Osteocyte (in vitro differentiated cells): ENCODE data around the gene SLC26A3. TPM values are rescaled to one million over a fixed set of nuclear protein-coding genes. Genes with fewer than 3 reads are reported as not detected.

ENCODE experiments used
- DNase-seq: peaks from one replicate; pipeline ENCODE4 v3.0.0; 2021; ENCODE audit warnings: mixed read lengths; ENCODE audit not compliant: unreplicated experiment; ENCODE audit errors: extremely low spot score
- H3K27ac Mint-ChIP-seq: one replicate; pipeline ENCODE4 v1.8.0; 2021; ENCODE audit warnings: mild to moderate bottlenecking, mixed read lengths; ENCODE audit not compliant: unreplicated experiment
- H3K27me3 Mint-ChIP-seq: one replicate; pipeline ENCODE4 v1.8.0; 2021; ENCODE audit warnings: mixed read lengths; ENCODE audit not compliant: unreplicated experiment
- H3K36me3 Mint-ChIP-seq: one replicate; pipeline ENCODE4 v1.8.0; 2021; ENCODE audit warnings: mixed read lengths; ENCODE audit not compliant: unreplicated experiment
- H3K4me1 Mint-ChIP-seq: one replicate; pipeline ENCODE4 v1.8.0; 2021; ENCODE audit warnings: mixed read lengths; ENCODE audit not compliant: unreplicated experiment
- H3K4me3 Mint-ChIP-seq: one replicate; pipeline ENCODE4 v1.8.0; 2021; ENCODE audit warnings: mild to moderate bottlenecking, moderate library complexity, mixed read lengths; ENCODE audit not compliant: unreplicated experiment
- H3K9me3 Mint-ChIP-seq: one replicate; pipeline ENCODE4 v1.8.0; 2021; ENCODE audit warnings: mixed read lengths; ENCODE audit not compliant: unreplicated experiment
- total RNA-seq: library from RNA; stranded (reverse); gene quantifications from 2 replicates; pipeline ENCODE4 v1.2.1, GENCODE V29; 2021
- TF ChIP-seq, protein P1 (sequence below): fragments of 200-600 bp; sonication (generic); IDR thresholded peaks from 2 replicates; pipeline ENCODE4 v1.5.0; 2021; ENCODE audit warnings: antibody characterized with exemption, mild to moderate bottlenecking, moderate library complexity

Gene SLC26A3
- total RNA-seq, 1 donor from 2014 or later = not detected

DNA sequence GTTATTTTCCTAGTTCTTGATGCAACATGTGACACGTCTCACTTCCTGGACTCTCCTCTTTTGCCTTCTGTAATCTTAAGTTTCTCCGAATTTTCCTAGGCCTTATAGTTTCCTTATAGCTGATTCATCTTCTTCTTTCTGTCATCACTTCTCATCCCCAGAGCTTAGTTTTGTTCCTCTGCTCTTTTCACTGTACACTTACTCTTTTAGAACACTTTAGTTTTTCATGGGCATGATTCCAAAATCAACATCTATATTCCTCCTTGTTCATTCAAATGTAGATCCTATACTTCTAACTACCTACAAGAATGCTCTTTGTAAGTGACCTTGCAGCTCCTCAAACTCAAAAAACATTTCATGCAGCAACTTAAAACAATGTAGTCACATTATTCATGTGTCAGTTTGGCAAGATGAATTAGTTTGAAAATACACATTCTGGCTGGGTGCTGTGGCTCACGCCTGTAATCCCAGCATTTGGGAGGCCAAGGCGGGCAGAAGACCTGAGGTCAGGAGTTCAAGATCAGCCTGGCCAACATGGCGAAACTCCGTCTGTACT lies 13.1 kb upstream of the SLC26A3 start:
- H3K4me1 Mint-ChIP-seq = peaks cover 4% of the 10 kb centered on the region
- no peak overlapping the region for H3K4me3 Mint-ChIP-seq
- peaks cover 42% of the 10 kb centered on the region for H3K27me3 Mint-ChIP-seq
- H3K9me3 Mint-ChIP-seq = no peaks in the 10 kb centered on the region
- H3K27ac Mint-ChIP-seq = no peak overlapping the region
- H3K36me3 Mint-ChIP-seq = no peaks in the 10 kb centered on the region
- no peak for DNase-seq
- TF ChIP-seq, protein P1, sequence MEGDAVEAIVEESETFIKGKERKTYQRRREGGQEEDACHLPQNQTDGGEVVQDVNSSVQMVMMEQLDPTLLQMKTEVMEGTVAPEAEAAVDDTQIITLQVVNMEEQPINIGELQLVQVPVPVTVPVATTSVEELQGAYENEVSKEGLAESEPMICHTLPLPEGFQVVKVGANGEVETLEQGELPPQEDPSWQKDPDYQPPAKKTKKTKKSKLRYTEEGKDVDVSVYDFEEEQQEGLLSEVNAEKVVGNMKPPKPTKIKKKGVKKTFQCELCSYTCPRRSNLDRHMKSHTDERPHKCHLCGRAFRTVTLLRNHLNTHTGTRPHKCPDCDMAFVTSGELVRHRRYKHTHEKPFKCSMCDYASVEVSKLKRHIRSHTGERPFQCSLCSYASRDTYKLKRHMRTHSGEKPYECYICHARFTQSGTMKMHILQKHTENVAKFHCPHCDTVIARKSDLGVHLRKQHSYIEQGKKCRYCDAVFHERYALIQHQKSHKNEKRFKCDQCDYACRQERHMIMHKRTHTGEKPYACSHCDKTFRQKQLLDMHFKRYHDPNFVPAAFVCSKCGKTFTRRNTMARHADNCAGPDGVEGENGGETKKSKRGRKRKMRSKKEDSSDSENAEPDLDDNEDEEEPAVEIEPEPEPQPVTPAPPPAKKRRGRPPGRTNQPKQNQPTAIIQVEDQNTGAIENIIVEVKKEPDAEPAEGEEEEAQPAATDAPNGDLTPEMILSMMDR = no peak

DNA sequence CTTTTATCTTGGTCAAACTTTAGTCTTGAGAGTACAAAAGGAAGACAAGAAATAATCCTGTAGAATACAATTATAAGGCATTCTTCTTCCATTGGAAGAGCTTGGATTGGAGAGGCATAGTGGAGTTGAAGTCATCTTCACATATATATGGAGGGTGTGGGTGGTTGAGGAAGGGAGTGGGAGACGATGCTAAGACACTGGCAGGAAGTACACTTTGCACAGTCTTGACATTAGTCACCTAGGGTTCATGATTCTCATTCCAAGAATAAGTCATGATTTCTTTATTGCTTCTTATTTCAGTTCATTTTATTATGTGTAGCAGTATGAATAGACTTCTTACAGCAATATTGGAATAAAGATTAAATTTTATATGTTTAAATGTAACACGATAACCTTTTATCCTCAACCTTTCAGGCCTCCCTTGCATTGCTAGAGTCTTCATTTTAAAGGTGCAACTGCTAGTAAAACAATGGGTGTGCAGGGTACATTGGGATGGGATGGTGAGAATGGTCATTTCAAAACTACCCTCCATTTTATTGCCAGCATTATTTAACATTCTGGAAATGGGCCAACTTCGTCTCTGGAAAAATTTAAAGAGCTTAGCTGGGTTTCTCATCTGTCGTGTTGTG lies 12.3 kb upstream of the SLC26A3 start:
- no peak overlapping the region for H3K4me3 Mint-ChIP-seq
- peaks cover 38% of the 10 kb centered on the region for H3K27me3 Mint-ChIP-seq
- H3K4me1 Mint-ChIP-seq = peaks cover 4% of the 10 kb centered on the region
- H3K9me3 Mint-ChIP-seq = no peaks in the 10 kb centered on the region
- no peak overlapping the region for H3K27ac Mint-ChIP-seq
- TF ChIP-seq, protein P1 = no peak
- H3K36me3 Mint-ChIP-seq = no peaks in the 10 kb centered on the region
- DNase-seq = no peak

DNA sequence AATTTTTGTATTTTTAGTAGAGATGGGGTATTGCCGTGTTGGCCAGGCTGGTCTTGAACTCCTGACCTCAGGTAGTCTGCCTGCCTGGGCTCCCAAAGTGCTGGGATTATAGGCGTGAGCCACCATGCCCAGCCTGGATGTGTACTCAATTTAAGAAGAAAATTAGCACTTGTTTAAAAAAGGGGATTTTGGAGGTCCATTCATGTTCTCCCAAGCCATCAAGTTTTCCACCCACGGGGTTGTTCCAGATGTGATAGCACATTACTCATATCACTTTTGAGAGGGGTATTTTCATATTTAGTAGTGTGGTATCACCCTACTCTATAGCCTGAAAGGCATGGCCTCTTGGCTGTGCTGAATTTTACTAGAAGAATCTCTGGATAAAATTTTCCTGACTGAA lies 10.5 kb upstream of the SLC26A3 start:
- H3K27me3 Mint-ChIP-seq = peaks cover 33% of the 10 kb centered on the region
- peaks cover 4% of the 10 kb centered on the region for H3K4me1 Mint-ChIP-seq
- H3K9me3 Mint-ChIP-seq = no peaks in the 10 kb centered on the region
- no peak for DNase-seq
- H3K4me3 Mint-ChIP-seq = no peak overlapping the region
- no peaks in the 10 kb centered on the region for H3K36me3 Mint-ChIP-seq
- H3K27ac Mint-ChIP-seq = no peak overlapping the region
- TF ChIP-seq, protein P1 = no peak

DNA sequence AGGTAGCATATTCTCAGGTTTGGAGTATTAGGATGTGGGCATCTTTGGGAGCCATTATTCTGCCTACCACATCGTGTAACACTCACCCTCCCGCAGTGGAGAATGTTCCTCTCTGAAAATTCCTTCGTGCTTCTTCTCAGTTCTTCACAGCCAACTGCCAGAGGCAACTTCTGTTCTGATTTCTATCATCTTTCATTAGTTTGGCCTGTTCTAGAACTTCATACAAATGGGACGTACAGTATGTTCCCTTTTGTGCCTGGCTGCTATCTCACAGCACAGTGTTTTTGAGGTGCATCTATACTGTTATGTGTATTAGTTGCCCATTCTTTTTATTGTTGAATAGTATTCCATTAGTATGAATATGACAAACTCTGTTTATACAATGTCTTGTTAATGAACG lies 8.9 kb upstream of the SLC26A3 start:
- no peak overlapping the region for H3K27ac Mint-ChIP-seq
- peaks cover 4% of the 10 kb centered on the region for H3K4me1 Mint-ChIP-seq
- H3K27me3 Mint-ChIP-seq = peaks cover 24% of the 10 kb centered on the region
- no peak overlapping the region for H3K4me3 Mint-ChIP-seq
- H3K9me3 Mint-ChIP-seq = no peaks in the 10 kb centered on the region
- no peaks in the 10 kb centered on the region for H3K36me3 Mint-ChIP-seq
- no peak for DNase-seq
- TF ChIP-seq, protein P1 = no peak

DNA sequence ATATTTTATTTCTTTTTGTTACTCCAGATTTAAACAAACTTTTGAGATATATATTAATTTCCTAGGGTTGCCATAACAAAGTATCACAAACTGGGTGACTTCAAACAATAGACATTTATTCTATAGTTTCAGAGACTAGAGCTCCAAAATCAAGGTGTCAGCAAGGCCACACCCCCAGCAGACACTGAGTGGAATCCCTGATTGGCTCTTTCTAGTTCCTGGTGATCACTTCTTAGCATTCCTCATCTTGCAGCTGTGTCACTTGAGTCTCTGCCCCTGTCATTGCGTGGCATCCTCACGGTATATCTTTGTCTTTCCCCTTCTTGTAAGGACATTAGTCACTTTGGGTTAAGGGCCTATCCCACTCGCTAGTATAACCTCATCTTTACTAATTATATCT lies 7.6 kb upstream of the SLC26A3 start:
- H3K27ac Mint-ChIP-seq = no peak overlapping the region
- no peaks in the 10 kb centered on the region for H3K4me1 Mint-ChIP-seq
- no peak for DNase-seq
- H3K9me3 Mint-ChIP-seq = no peaks in the 10 kb centered on the region
- TF ChIP-seq, protein P1 = no peak
- H3K27me3 Mint-ChIP-seq = peaks cover 21% of the 10 kb centered on the region
- H3K4me3 Mint-ChIP-seq = no peak overlapping the region
- H3K36me3 Mint-ChIP-seq = no peaks in the 10 kb centered on the region
